Hematopoietic multipotent progenitor cell treated with erythropoietin and hydrocortisone succinate and interleukin-3 and kit ligand, for 4 days (in vitro differentiated cells): ENCODE results near the gene RHOF.

Experiments used
- DNase-seq: peaks from one replicate; pipeline ENCODE4 v3.0.0-alpha.2; 2015

Gene RHOF

DNA sequence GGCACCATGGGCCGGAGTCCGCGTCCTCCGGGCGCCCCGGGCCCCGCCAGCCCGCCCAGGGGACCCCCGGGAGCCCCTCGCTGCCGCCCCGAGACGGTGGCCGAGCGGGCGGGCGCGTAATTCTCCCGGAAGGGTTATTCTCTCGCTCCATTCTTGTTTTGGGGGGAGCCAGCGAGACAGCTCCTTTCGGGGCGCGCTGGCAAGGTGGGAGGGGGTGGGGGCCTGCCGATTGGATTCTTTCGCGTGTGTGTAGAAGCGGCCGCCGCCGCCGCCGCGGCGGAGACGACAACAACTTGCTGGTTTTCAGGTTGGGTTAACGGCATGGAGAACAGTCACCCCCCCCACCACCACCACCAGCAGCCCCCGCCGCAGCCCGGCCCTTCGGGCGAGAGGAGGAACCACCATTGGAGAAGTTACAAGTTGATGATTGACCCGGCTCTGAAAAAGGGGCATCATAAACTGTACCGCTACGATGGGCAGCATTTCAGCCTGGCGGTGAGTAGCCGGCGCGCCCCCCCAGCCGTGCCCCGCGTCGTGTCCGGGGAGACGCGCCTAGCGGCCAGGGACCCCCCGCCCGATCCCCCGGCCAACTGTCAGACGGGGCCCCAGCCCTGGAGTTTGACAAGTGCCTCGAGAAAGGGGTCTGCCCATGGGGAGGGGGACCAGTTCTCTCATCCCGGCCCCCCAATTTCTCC lies 11.1 kb upstream of the RHOF start:
- peak; percentile 78 for DNase-seq

DNA sequence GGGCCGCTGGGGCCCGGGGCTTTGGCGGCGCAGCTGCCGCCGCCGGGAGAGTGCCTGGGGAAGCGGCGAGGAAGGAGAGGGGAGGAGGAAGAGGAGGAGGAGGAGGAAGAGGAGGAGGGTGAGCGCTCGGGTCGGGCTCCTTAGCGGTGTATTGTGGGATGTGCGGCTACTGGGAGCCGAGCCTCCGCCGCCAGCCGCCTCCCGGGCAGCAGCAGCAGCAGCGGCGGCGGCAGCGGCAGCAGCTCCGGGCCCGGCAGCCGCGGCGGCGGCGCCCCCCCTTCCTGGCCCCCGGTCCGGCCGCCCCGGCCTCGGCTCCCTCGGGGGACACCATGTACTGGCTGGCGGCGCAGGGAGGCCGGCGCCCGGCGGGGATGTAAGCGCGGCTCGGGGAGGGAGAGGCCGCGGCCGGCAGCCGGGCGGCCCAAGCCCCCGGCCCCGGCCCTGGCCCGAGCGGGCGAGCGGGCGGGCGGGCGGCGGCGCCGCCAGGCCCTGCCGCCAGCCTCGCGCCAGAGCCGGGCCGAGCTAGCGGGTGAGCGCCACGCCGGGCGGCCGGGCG lies 10.5 kb upstream of the RHOF start, which contains the start of gene SETD1B:
SETD1B (plus strand) TSS at position 149 of the 556 bp plus-strand sequence. CDS start 729 bp downstream, outside the sequence.
- peak; percentile 89 for DNase-seq

DNA sequence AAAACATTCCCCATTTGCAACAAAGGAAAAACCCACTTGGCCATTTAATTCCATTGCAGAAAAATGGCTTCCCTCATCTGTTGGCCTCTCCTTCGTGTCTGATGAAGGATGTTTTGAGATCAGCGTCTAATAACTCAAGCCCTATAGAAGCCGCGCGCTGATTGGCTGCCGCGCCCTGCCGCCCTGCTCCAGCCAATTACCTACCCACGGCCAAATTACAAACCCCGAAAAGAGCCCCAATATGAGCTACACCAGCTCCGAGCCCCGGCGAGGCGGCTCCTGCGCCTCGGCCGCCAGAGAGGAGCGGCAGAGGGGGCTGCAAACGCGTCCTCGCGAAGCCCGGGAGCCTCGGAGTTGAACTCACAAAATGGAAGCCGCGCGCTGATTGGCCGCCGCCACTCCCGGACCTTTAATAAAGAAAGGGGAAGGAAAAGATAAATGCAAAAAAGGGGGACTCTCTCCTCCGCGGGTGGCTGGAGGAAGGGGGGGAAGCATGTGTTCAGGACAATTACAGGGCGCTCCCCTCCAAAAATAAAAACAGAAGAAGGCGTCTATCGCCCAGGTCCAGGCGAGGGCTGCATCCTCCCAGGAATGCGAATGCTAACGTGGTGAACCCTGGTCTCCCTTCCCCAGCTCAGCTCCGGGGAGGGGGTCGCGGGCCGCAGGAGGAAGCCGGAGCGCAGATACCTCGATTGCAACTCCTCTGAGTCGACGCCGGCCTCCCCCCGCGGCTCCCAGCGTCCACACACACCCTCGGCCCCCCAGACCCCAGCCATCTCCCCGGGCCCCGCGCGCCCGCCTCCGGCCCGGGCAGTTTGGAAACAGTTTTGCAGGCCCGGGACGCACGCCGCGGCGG lies 9.6 kb upstream of the RHOF start:
- peak; percentile 98 for DNase-seq

DNA sequence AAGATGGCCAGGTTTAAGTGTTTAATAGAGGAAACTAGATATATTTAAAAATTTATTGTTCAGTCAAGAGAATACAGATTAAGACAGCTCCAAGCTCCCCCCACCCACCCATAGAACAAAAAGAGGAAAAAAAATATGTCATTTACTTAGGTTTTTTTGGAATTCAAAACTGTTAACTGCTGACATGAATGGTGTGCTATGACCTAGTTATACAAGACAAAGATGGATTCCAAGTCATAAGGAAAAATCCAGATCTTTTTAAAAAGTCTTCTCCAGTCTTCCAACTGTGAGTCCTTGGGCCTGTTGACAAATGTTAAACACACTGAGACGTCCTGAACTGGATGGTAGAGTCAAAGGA lies 9.0 kb upstream of the RHOF start:
- no peak for DNase-seq

DNA sequence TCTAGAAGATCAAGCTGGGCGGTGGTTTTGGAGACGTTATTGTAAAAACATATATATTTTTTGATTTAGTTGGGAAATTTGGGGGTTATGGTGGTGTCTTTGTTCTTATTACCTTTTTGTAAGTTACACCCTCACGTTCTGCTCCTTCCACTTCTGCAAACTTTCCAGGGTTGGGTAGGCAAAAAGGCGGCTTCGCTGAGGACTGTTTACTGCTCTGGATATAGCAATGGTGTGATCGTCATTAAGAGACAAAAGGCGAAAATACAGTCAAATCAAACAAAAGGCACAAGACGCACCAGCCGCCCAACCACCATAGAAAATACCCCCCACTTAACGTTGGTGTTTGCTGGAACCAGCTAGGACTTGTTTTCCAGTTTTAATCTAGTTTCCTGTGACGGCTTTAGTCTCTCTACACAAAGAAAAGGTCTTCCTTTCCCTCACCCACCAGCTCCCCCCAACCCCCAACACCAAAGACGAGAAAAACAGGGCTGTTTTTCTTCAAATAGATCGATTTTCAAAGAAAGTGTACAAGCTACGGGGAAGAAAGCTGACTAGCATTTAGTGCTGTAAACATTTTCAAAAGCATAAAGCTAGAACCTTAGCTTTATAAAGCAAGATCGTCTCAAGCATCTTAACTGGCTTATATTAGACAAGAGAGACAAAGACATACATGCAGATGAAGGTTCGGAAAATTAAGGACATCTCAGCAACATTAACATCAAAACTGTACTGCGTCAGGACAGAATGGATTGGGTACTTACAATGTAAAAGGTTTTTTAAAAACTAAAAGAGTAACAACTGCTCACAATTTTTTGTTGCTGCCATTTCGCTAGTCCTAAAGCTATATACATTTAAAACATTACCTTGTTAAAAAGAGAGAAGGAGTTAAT lies 8.4 kb upstream of the RHOF start:
- DNase-seq: peak; percentile 82

DNA sequence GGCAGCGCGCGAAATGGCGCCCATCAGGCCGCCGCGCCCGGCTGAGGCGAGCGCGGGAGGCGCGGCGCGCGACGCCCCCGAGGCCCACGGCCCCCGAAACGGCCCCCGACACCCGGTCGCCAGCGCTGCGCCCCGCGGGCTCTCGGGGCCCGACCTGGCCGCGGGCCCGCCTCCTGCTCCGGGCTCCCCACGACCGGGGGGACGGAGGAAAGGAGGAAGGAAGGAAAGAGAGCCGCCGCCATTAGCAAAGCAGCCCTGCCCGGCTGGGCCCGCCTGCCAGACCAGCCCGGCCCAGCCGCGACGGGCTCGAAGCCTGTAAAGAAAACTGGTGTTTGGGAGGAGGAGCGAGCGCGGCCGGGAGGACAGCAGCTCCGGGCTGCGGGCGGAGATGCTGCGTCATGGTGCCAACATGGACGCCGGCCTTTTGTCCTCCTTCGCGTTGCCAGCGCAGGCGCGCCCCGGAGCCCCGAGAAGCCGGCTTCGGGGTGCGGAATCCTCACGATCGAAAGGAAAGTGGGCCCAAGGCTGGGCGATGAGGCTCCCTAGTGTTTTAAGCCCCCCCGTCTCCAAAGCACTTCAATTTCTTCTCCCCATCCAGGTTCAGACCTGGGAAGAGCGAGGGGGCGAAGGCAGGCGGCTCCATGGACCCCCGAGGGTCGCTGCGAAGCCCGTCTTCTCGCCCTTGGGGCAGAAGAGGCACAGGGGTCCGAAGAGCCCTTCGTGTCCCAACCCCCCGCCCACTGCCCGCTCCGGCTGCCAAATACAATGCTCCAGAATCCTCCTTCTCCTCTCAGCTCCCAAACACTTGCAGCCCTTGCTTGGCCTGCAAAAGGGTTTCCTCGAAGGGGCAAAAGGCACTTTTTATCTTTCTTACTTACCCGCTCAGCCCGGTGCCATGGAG lies 7.5 kb upstream of the RHOF start:
- DNase-seq: peak; percentile 88

DNA sequence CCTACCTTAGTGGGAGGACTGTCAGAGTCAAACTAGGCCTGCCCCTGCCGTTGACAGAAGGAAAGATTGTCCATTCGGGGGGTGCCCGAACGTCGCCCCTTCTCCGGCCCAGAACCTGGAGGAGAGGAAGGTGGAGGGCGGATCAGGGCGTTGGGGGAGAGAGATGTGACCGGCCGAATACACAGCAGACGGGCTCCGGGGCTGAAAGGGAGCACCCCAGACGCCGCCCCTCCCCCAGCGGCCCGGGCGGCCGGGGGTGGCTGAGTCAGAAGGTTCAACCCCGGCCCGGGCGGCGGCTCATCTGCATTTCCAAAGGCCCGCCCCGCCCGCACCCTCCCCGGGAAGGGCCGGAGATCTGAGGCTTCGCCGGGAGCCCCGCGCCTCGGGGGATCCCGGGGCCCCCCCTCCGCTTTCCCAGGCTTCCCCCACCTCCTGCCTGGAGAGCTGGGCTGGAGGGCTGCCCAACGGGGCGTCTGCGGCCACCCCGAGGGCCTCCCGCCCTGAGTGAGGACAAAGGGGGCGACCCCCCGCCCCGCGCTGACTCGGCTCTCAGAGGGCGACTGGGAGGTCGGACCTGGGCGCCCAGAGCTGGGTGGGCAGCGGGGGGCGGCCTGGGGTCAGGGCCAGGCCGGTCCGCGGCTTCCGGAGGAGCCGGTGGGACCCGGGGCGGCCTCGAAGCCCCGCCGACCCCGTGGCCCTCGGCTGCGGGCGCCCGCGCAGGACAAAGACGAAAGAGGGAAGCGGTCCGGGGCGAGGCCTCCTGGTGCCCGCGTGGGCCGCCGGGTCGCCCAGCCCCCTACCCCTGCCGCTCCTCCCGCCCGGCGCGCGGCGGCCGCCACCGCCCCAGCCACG lies 6.6 kb upstream of the RHOF start:
- peak; percentile 91 for DNase-seq

DNA sequence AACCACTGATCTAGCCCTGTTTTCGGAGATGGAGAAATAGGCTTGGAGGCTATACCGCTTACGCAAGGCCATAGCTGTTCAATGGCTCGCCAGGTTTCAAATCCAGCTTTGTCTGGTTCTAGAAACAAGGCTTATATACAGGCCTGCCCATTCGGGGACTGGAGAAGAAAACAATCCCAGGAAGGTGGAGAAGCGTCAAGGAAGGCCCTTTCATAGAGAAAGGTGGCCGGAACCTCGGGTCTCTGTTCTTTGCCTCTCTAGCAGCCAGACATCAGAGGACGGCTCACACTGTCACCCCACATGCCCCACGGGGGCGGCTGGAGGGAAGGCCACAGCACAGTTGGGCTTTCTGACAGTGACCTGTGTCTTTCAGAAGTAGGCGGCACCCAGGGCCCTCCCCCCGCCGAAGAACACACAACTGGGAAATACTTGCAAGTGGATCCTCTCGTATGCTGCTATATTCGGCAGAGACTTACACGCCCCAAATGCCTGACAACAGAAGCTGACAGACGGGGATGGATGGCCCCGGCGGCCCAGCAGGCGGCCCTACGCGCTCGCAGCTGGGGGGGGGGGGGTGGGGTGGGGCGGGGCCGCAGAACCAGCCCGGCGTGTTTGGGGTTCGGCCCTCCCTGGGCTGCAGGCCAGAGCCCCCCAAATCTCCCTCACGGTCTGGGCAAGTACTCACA lies 5.8 kb upstream of the RHOF start:
- DNase-seq: peak; percentile 89

DNA sequence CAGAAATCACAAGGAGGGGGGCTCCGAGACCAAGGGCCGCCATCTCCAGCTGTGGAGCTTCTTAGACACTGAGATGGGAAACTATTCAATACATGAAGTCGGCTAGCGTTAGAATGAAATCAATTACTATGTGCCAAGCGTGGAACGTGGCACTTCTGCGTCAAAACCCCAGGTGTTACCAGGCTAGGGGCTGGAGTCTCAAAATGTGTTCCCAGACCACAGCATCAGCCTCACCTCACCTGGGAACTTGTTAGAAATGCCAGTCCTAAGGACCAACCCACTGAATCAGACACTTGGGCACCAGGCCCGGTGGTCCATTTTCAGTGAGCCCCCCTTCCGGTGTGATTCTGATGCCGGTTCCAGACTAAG lies 5.3 kb upstream of the RHOF start:
- DNase-seq: no peak

DNA sequence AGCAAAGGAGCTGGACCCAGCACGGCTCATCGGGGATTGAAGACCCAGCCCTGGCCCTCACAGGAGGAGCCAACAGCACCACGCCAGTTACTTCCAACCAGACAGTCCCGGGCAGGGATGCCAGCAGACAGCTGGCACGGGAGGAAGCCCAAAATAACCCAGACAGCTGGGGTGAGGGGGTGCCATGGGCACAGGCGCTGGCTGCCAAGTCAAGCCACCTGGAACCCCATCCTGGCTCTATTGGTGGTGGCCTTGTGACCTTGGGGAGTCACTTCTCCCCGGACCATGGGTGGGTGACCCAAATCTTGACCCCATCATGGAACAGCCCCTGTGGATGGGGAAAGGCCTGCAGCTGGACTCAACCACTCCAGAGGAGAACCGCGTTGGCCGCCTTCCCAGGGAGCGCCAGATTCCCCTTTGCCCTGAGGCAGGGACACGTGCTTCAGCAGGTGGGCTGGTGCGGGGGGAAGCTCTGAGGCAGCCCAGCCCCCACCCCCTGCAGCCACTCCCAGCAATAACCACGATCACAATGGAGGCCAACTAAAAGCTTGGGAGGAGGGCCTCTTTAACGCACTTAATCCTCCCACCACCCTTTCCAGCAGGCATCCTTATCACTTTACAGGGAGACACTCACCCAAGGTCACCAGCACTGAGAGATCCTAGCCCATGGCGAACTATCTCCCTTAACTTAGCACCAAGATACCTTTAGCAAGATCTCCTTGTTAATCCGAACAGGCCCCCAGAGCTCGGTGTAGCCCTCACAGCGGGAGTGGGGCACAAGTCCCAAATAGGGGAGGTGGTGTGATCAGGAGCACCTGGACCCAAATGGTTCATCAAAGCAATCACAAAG lies 4.7 kb upstream of the RHOF start:
- peak; percentile 57 for DNase-seq

DNA sequence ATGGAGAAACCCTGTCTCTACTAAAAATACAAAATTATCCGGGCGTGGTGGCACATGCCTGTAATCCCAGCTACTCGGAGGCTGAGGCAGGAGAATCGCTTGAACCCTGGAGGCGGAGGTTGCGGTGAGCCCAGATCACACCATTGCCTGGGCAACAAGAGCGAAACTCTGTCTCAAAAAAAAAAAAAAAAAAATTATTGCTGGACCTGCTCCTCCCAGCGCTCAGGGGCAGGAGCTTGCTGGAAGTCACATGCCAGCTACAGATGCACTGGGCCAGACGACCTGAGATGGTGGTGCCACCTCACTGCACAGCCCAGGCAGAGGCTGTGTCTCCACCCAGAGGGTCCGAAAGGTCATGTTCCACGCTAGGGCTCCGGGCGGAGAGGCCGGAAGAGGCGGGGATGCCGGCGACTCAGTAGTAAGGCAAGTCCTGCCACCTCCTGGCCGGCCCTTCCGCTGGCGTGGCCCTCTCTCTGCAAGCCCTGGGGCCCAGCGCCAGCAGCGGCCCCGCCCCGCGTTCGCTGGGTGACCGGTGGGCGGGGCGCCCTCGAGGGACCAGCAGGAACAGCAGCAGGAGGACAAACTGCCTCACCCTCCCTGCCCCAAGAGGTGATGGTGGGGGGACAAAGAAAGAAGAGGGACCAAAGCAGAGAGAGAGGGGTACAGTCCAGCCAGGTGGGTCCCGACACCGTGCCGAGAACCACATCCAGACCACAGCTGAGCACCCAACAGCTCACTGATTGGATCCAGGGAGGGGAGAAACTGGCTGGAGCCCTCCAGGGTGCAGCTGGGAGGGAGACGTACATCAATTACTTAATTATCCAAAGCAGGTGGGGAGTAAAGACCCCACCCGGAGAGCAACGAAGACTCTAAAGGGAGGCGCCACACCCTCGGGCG lies 3.6 kb upstream of the RHOF start:
- peak; percentile 53 for DNase-seq

DNA sequence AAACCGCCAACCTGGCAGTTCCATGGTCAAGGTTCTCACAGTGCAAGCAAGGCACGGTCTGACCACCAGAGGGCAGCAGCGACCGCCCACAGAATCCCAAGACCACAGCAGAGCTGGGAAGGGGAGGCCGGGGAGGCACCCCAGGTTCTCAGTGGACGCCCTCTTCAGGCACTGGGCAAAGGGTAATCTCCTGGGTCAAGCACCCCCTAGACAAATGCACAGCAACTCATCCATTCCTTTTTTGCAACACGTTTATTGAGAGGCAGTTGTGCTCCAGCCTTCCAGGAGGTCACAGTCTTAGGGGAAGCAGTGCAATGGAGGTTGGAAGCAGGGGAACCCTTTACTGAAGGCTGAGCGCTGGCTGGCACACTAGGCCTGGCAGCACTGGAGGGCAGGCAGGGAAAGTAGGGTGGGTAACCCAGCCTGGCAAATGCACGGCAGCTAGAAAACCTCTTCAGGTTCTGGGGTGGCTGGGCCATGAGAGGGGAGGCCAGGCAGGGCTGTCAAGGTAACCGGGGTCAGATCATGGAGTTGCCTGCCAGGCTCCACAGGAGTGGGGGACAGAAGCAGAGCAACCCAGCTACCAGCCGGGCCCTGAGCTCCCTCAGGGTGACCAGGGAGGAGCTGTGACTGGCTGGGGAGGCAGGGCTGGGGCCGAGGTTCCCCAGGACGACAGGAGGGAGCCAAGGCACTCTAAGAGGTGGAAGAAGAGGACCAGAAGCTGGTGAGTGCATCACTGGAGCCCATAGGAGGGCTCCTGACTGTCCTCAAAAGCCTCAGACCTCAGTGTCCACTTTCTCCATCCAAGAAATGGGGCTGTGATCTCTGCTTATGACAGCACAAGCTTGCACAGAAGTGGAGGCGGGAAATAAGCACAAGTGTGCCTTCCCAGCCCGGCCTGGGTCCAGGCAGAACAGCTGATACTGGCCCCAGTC lies 1.8 kb upstream of the RHOF start:
- peak; percentile 93 for DNase-seq

DNA sequence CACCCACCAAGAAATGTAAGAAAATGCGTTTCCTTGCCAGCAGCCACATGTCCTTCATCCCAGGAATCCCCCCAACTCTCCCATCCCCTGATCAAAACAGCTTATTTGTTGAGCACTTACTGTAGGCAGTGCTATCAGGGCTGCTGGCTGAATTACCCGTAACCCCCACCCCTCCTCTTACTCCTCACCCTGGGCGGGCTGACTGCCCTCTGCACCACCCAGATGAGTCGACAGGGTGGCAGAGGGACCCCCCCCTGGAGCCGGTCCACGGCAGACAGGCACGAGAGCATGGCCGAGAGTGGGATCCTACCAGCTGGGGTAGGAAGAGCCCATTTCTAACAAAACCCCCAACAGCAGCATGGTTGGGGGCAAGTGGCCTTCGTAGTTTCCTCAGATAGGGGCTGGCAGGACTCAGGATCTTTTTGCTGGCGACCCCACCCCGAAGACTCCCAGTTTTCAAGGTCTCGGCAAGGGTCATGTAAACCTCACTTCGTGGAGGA lies 1.1 kb upstream of the RHOF start:
- DNase-seq: no peak

DNA sequence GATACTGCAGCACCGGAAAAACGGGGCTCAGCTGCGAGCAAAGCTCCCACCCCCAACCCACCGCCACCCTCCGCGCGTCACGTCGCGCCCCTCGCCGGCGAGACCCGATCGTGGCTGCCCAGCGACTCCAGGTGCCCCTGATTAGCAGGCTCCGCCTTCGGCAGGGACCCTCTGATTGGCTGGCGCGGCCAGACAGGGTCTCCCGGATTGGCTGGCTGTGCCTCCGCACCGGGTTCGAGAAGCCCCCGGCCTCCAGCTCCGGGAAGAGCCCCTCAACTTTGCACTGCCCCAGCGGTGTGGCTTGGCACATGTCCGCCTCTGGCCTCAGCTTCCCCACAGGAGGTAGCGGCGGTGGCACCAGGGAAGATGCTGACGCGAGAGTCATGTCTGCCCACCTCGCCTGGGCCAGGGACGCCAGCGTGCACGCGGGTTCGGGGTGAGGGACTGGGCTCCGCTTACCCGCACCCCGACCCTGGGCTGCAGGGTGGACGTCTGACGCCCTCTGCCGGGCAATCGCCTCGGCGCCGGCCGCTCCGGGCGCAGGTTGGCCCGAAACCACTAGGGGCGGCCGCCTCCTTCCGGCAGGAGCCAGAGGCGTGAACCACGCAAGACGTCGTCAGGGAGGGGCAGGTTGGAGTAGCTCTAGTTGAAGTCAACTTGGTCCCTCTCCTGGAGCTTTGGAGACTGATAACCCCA lies 498 bp upstream of the RHOF start:
- peak; percentile 97 for DNase-seq

DNA sequence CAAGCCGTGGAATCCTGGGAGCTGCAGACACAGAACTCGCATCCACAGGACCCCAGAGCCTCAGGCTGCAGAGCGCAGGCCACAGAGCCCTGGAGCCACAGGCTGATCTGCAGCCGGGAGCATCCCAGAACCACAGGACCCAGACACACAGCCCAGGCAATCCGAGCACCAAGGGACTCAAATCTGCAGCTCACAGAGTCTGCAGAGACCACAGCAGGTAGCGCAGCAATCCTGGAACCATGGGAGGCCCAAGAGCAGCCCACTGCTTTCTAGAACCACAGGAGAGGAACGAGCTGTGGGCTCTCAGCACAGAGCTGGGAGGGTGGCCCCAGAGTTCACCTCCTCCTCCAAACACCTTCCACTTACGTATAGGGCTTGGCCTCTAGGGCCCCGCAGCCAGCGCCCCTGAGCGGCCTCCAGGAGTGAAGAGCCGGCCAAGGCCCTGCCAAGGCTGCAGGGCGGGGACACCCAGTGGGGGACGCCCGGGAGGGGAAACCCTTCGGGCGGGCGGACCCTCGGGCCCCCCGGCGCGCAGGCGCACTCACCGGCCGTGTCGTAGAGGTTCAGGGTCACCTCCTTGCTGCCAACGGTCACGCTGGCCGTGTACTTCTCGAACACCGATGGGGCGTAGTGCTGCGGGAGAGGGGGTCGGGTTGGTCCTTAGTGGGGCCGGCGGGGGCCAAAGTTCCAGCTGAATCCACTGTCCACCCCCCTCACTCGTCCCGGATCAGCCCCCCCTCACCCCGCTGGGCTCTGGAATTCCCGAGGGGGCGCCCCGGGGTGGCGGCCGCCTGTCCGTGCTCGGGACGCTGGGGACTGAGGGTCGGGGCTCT lies 665 bp downstream of the RHOF start:
- peak; percentile 72 for DNase-seq
